HEK293 (cell line): ENCODE measurements around the gene CHST8.

Experiments
- CTCF ChIA-PET: fragments of 350-600 bp; formaldehyde crosslinking; extraction: SDS; loops from one replicate; lab custom pipeline; 2021; ENCODE audit warnings: antibody characterized with exemption; lab: Yijun Ruan, JAX
- POLR2A ChIA-PET: fragments of 300-600 bp; formaldehyde crosslinking; extraction: SDS; loops from one replicate; lab custom pipeline; 2020; ENCODE audit warnings: antibody characterized with exemption, inconsistent platforms; lab: Yijun Ruan, JAX
- H3K27ac ChIP-seq: fragments of 200-500 bp; sonication (Bioruptor generic); 2 replicates; pipeline ENCODE4 v1.5.1; 2014; ENCODE audit warnings: low read depth, low read length, control low read depth, inconsistent platforms; ENCODE audit errors: extremely low read depth
- H3K36me3 ChIP-seq, 2 experiments: fragments of 200-500 bp in 1 of 2; sonication (Bioruptor generic) in 1 of 2; 1 replicate in 1 of 2; 2 replicates in 1 of 2; pipeline ENCODE4 v1.5.1; 2014 to 2017; ENCODE audit warnings: inconsistent platforms in 2 of 2, low read length in 2 of 2; ENCODE audit not compliant: control insufficient read depth in 2 of 2, insufficient read depth in 1 of 2
- H3K4me1 ChIP-seq: fragments of 200-500 bp; sonication (Bioruptor generic); 2 replicates; pipeline ENCODE4 v1.5.1; 2014; ENCODE audit warnings: mild to moderate bottlenecking, low read length, inconsistent platforms; ENCODE audit not compliant: control insufficient read depth, insufficient read depth
- H3K4me3 ChIP-seq: 2 replicates; pipeline ENCODE4 v1.5.1; 2011; ENCODE audit warnings: low read depth, mild to moderate bottlenecking, control low read depth, low read length, moderate library complexity
- H3K9me3 ChIP-seq: fragments of 200-500 bp; sonication (Bioruptor generic); 2 replicates; pipeline ENCODE4 v1.5.1; 2014; ENCODE audit warnings: low read depth, low read length, inconsistent platforms; ENCODE audit not compliant: control insufficient read depth, insufficient read depth
- GLI4 ChIP-seq: fragments of 450-650 bp; formaldehyde crosslinking; IDR thresholded peaks from 2 replicates; pipeline ENCODE4 v1.5.1; 2016; ENCODE audit warnings: missing biosample characterization, missing genetic modification characterization
- HOXA7 ChIP-seq: sonication (generic); formaldehyde crosslinking; IDR thresholded peaks from 2 replicates; pipeline ENCODE4 v1.8.1; 2022; ENCODE audit warnings: missing genetic modification reagents, borderline replicate concordance
- KLF8 ChIP-seq: fragments of 450-650 bp; formaldehyde crosslinking; IDR thresholded peaks from 2 replicates; pipeline ENCODE4 v1.5.1; 2016; ENCODE audit warnings: missing biosample characterization, missing genetic modification characterization
- MYNN ChIP-seq: fragments of 450-650 bp; formaldehyde crosslinking; IDR thresholded peaks from 2 replicates; pipeline ENCODE4 v1.5.1; 2016; ENCODE audit warnings: missing biosample characterization, missing genetic modification characterization, borderline replicate concordance
- MZF1 ChIP-seq: fragments of 450-650 bp; formaldehyde crosslinking; IDR thresholded peaks from 2 replicates; pipeline ENCODE4 v1.5.1; 2017; ENCODE audit warnings: missing biosample characterization, missing genetic modification characterization, borderline replicate concordance
- TRIM28 ChIP-seq: IDR thresholded peaks from 2 replicates; pipeline ENCODE4 v1.6.1; 2011; ENCODE audit warnings: low read length, control low read depth, borderline replicate concordance
- ZEB2 ChIP-seq: fragments of 450-650 bp; formaldehyde crosslinking; IDR thresholded peaks from 2 replicates; pipeline ENCODE4 v1.5.1; 2016; ENCODE audit warnings: missing biosample characterization, missing genetic modification characterization
- ZFP3 ChIP-seq: fragments of 450-650 bp; formaldehyde crosslinking; IDR thresholded peaks from 2 replicates; pipeline ENCODE4 v1.5.1; 2016; ENCODE audit warnings: low read depth, missing biosample characterization, missing genetic modification characterization
- ZNF112 ChIP-seq: fragments of 450-650 bp; formaldehyde crosslinking; IDR thresholded peaks from 2 replicates; pipeline ENCODE4 v1.5.0; 2017; ENCODE audit warnings: missing biosample characterization, missing genetic modification characterization
- ZNF140 ChIP-seq: fragments of 450-650 bp; formaldehyde crosslinking; IDR thresholded peaks from 2 replicates; pipeline ENCODE4 v1.5.1; 2016; ENCODE audit warnings: missing biosample characterization, missing genetic modification characterization
- ZNF16 ChIP-seq: fragments of 450-650 bp; formaldehyde crosslinking; IDR thresholded peaks from 2 replicates; pipeline ENCODE4 v1.5.1; 2016; ENCODE audit warnings: low read depth, missing biosample characterization, missing genetic modification characterization
- ZNF23 ChIP-seq: fragments of 450-650 bp; formaldehyde crosslinking; IDR thresholded peaks from 2 replicates; pipeline ENCODE4 v1.5.1; 2016; ENCODE audit warnings: missing biosample characterization, missing genetic modification characterization, borderline replicate concordance
- ZNF248 ChIP-seq: fragments of 450-650 bp; formaldehyde crosslinking; IDR thresholded peaks from 2 replicates; pipeline ENCODE4 v1.5.1; 2017; ENCODE audit warnings: missing biosample characterization, missing genetic modification characterization
- ZNF274 ChIP-seq, 2 experiments: fragments of 200-500 bp in 1 of 2; fragments of 450-650 bp in 1 of 2; sonication (Bioruptor generic) in 1 of 2; formaldehyde crosslinking in 1 of 2; IDR thresholded peaks; 2 replicates each; pipeline versions ENCODE4 v1.5.1 to v1.6.1; 2014 to 2016; ENCODE audit warnings: borderline replicate concordance in 1 of 2, inconsistent platforms in 1 of 2, low read length in 1 of 2, missing biosample characterization in 1 of 2, missing genetic modification characterization in 1 of 2
- ZNF280C ChIP-seq: fragments of 450-650 bp; formaldehyde crosslinking; IDR thresholded peaks from 2 replicates; pipeline ENCODE4 v1.5.1; 2016; ENCODE audit warnings: missing biosample characterization, missing genetic modification characterization
- ZNF302 ChIP-seq: fragments of 450-650 bp; formaldehyde crosslinking; IDR thresholded peaks from 2 replicates; pipeline ENCODE4 v1.5.1; 2016; ENCODE audit warnings: missing biosample characterization, missing genetic modification characterization, low read depth
- ZNF311 ChIP-seq: fragments of 450-650 bp; formaldehyde crosslinking; IDR thresholded peaks from 2 replicates; pipeline ENCODE4 v1.5.1; 2017; ENCODE audit warnings: missing biosample characterization, missing genetic modification characterization, borderline replicate concordance
- ZNF518A ChIP-seq: fragments of 450-650 bp; formaldehyde crosslinking; conservative IDR thresholded peaks from 2 replicates; pipeline ENCODE4 v1.5.1; 2016; ENCODE audit warnings: low read depth, missing biosample characterization, missing genetic modification characterization
- ZNF529 ChIP-seq: fragments of 450-650 bp; formaldehyde crosslinking; IDR thresholded peaks from 2 replicates; pipeline ENCODE4 v1.5.1; 2017; ENCODE audit warnings: missing genetic modification characterization, missing biosample characterization; ENCODE audit not compliant: insufficient replicate concordance
- ZNF558 ChIP-seq: fragments of 450-650 bp; formaldehyde crosslinking; IDR thresholded peaks from 2 replicates; pipeline ENCODE4 v1.5.1; 2016; ENCODE audit warnings: missing biosample characterization, missing genetic modification characterization
- ZNF654 ChIP-seq: fragments of 450-650 bp; formaldehyde crosslinking; IDR thresholded peaks from 2 replicates; pipeline ENCODE4 v1.5.1; 2016; ENCODE audit warnings: low read depth, missing biosample characterization, missing genetic modification characterization
- ZNF777 ChIP-seq: fragments of 450-650 bp; formaldehyde crosslinking; IDR thresholded peaks from 2 replicates; pipeline ENCODE4 v1.5.1; 2017; ENCODE audit warnings: missing biosample characterization, missing genetic modification characterization, borderline replicate concordance
- ZNF792 ChIP-seq: fragments of 450-650 bp; formaldehyde crosslinking; IDR thresholded peaks from 2 replicates; pipeline ENCODE4 v1.5.1; 2016; ENCODE audit warnings: missing biosample characterization, missing genetic modification characterization
- ZNF843 ChIP-seq: fragments of 450-650 bp; formaldehyde crosslinking; IDR thresholded peaks from 2 replicates; pipeline ENCODE4 v1.5.1; 2016; ENCODE audit warnings: missing biosample characterization, missing genetic modification characterization
- ZSCAN18 ChIP-seq: fragments of 450-650 bp; formaldehyde crosslinking; IDR thresholded peaks from 2 replicates; pipeline ENCODE4 v1.5.1; 2016; ENCODE audit warnings: missing biosample characterization, missing genetic modification characterization
- ZSCAN30 ChIP-seq: fragments of 450-650 bp; IDR thresholded peaks from 2 replicates; pipeline ENCODE4 v1.5.1; 2018; ENCODE audit warnings: missing biosample characterization, mild to moderate bottlenecking, missing genetic modification characterization, moderate library complexity

Gene CHST8

GRCh38 chr19:33784432-33784831, 162.7 kb downstream of the CHST8 start:
- Histone ChIP-seq H3K4me3 (no peak overlapping the region), H3K9me3 (no peaks in the 10 kb centered on the region), H3K27ac (no peak overlapping the region), H3K36me3 (no peaks in the 10 kb centered on the region), H3K4me1 (no peaks in the 10 kb centered on the region)
- POLR2A ChIA-PET, result interaction anchor here (0.7 to 1.0 kb wide), 2 partner anchors 10 to 115 kb away, joined by 4 read pairs; no protein-coding TSS in a partner anchor
- TF ChIP-seq KLF8 (tag by site-specific recombination), result no peak
- no peak for TF ChIP-seq ZNF280C (tag by site-specific recombination)
- TF ChIP-seq ZNF112 (tag by site-specific recombination), result no peak
- TF ChIP-seq ZNF274 (IDR thresholded peaks at IDR 0.05; ENCODE audit: low read length), result no peak
- TF ChIP-seq ZNF274 (tag by site-specific recombination; IDR thresholded peaks at IDR 0.05; ENCODE audit: borderline replicate concordance), result no peak
- TF ChIP-seq ZFP3 (tag by site-specific recombination), result no peak
- TF ChIP-seq ZNF558, result no peak
- TF ChIP-seq ZSCAN30 (tag by site-specific recombination), result no peak
- no peak for TF ChIP-seq ZNF16 (tag by site-specific recombination)
- TF ChIP-seq MYNN (tag by site-specific recombination), result no peak
- TF ChIP-seq ZNF654 (tag by site-specific recombination), result no peak
- TF ChIP-seq TRIM28, result no peak
- CTCF ChIA-PET, result interaction anchor here (0.5 to 11.3 kb wide), 11 partner anchors 10 to 370 kb away, joined by 3 to 171 read pairs (median 5); partner anchors contain the start of gene KCTD15

- POLR2A ChIA-PET, result no interaction called here
- H3K9me3 ChIP-seq, result no peaks in the 10 kb centered on the region
- CTCF ChIA-PET, result interaction anchor here (0.7 to 11.3 kb wide), 11 partner anchors 8 to 371 kb away, joined by 3 to 171 read pairs (median 5); partner anchors contain the start of gene KCTD15
- TF ChIP-seq ZNF248 (tag by site-specific recombination), result no peak
- no peak for TF ChIP-seq ZEB2 (tag by site-specific recombination)
- TF ChIP-seq GLI4, result no peak
- no peak for TF ChIP-seq ZNF777
- TF ChIP-seq ZNF843 (tag by site-specific recombination), result no peak
- no peak for TF ChIP-seq ZNF23 (tag by site-specific recombination)
- TF ChIP-seq ZNF140, result no peak
- TF ChIP-seq HOXA7 (CRISPR knock-in tag), result no peak
- no peak for TF ChIP-seq ZNF518A (tag by site-specific recombination)
- no peak for TF ChIP-seq ZNF311
- no peak for TF ChIP-seq ZNF302 (tag by site-specific recombination)
- TF ChIP-seq MZF1, result no peak
- TF ChIP-seq ZSCAN18 (tag by site-specific recombination), result no peak
- no peak for TF ChIP-seq ZNF792 (tag by site-specific recombination)
- no peak for TF ChIP-seq ZSCAN30 (tag by site-specific recombination)
- no peak for TF ChIP-seq ZNF529 (tag by site-specific recombination)
Measured at GRCh38 chr19:33785795-33786194, 164.0 kb downstream of the CHST8 start.

More at GRCh38 chr19:33785795-33786194, 164.0 kb downstream of the CHST8 start:
- no peak overlapping the region for H3K4me3 ChIP-seq
- H3K36me3 ChIP-seq, result no peaks in the 10 kb centered on the region
- H3K27ac ChIP-seq, result no peak overlapping the region
- H3K4me1 ChIP-seq, result no peaks in the 10 kb centered on the region
